ENCODE results near the gene LARP1. TPM values are rescaled to one million over a fixed set of nuclear protein-coding genes. Genes with fewer than 3 reads are reported as not detected.
A peak's percentile ranks its signal among the peaks of the same experiment; 100 is the strongest.

LARP1 gene
- total and polyA plus RNA-seq, 9 of the 15 experiments (the other 6 are each of a cell fraction or from before 2014, with no cell fraction given): 22.6 to 300 (median 92.0) TPM

DNA sequence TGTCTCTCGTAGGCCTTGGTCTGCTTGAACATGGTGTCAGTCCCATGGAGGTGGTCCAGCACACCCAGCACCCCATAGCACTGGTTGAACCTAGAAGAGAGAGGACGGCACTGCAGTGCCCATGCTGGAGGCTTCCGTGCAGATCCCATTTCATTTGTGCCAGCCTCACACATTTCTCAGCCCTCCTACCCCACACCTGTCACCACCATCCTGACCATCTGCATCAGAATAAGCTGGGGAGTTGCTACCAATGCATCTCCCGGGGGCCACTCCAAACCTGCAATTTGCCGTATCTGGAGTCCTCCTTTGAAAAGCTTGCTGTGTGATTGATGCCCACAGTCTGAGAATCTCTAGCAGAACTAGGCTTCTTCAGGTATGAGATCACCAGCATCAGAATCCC is 65.2 kb downstream of the LARP1 start:
- FAIRE-seq (no peak), ATAC-seq (no peak), DNase-seq (ENCODE audit: extremely low read depth in 1 of 4, low spot score in 3 of 4) (no peak)
- Histone ChIP-seq H3K9me1 (ENCODE audit: control insufficient read depth, insufficient read depth, low read length) (peaks cover 3% of the 10 kb centered on the region), H3K79me2 (ENCODE audit: control insufficient read depth, insufficient read depth, low read length) (peaks cover 8% of the 10 kb centered on the region; the same call in 1 of the 3 replicates), H3K4me3 (no peak overlapping the region), H3K36me3 (ENCODE audit: control insufficient read depth, insufficient read depth, low read length) (peaks cover 88% of the 10 kb centered on the region), H2AFZ (ENCODE audit: low read depth, low read length) (no peak overlapping the region), H3K9ac (ENCODE audit: insufficient read depth in 1 of 2, low read depth in 2 of 2, low read length in 2 of 2) (peak overlapping the region in 1 of 2 experiments; percentile 30; a peak in 1 of 4 replicates), H3K4me2 (ENCODE audit: insufficient read depth, low read length) (no peak overlapping the region), H4K20me1 (replicated peaks; ENCODE audit: control insufficient read depth, insufficient read depth, low read length) (peaks cover 4% of the 10 kb centered on the region; the same call in 1 of the 2 replicates), H3K4me1 (replicated peaks in 1 of 2; ENCODE audit: control insufficient read depth in 2 of 2, insufficient read depth in 2 of 2, low read length in 2 of 2) (peaks cover 19 to 26% of the 10 kb centered on the region in 2 experiments), H3K27me3 (ENCODE audit: control insufficient read depth in 2 of 2, insufficient read depth in 2 of 2, low read length in 2 of 2) (no peaks in the 10 kb centered on the region), H3K27ac (ENCODE audit: extremely low read depth, low read depth, low read length) (no peak overlapping the region), H3K9me3 (replicated peaks; ENCODE audit: control insufficient read depth, insufficient read depth, low read depth, low read length) (no peaks in the 10 kb centered on the region)
- intact Hi-C loops (cut with micrococcal nuclease): no loop called here
- in situ Hi-C loops (cut with MboI): no loop called here
- CTCF ChIA-PET (ENCODE audit: low intra/inter-chr PET ratio): no interaction called here
- POLR2A ChIA-PET: interaction anchor here (0.9 to 1.1 kb wide), 2 partner anchors 10 to 14 kb away, joined by 3 read pairs; no protein-coding TSS in a partner anchor
- no peak for TF ChIP-seq ZNF24 (IDR thresholded peaks at IDR 0.05)
- no peak for TF ChIP-seq TCFL5 (CRISPR knock-in tag; conservative IDR thresholded peaks at IDR 0.05)
- TF ChIP-seq, protein P1, sequence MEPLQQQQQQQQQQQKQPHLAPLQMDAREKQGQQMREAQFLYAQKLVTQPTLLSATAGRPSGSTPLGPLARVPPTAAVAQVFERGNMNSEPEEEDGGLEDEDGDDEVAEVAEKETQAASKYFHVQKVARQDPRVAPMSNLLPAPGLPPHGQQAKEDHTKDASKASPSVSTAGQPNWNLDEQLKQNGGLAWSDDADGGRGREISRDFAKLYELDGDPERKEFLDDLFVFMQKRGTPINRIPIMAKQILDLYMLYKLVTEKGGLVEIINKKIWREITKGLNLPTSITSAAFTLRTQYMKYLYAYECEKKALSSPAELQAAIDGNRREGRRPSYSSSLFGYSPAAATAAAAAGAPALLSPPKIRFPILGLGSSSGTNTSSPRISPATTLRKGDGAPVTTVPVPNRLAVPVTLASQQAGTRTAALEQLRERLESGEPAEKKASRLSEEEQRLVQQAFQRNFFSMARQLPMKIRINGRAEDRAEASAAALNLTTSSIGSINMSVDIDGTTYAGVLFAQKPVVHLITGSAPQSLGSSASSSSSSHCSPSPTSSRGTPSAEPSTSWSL (CRISPR knock-in tag; IDR thresholded peaks at IDR 0.05; ENCODE audit: borderline replicate concordance): no peak
- TF ChIP-seq, protein P2, sequence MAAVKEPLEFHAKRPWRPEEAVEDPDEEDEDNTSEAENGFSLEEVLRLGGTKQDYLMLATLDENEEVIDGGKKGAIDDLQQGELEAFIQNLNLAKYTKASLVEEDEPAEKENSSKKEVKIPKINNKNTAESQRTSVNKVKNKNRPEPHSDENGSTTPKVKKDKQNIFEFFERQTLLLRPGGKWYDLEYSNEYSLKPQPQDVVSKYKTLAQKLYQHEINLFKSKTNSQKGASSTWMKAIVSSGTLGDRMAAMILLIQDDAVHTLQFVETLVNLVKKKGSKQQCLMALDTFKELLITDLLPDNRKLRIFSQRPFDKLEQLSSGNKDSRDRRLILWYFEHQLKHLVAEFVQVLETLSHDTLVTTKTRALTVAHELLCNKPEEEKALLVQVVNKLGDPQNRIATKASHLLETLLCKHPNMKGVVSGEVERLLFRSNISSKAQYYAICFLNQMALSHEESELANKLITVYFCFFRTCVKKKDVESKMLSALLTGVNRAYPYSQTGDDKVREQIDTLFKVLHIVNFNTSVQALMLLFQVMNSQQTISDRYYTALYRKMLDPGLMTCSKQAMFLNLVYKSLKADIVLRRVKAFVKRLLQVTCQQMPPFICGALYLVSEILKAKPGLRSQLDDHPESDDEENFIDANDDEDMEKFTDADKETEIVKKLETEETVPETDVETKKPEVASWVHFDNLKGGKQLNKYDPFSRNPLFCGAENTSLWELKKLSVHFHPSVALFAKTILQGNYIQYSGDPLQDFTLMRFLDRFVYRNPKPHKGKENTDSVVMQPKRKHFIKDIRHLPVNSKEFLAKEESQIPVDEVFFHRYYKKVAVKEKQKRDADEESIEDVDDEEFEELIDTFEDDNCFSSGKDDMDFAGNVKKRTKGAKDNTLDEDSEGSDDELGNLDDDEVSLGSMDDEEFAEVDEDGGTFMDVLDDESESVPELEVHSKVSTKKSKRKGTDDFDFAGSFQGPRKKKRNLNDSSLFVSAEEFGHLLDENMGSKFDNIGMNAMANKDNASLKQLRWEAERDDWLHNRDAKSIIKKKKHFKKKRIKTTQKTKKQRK (IDR thresholded peaks at IDR 0.05; ENCODE audit: borderline replicate concordance, low read depth, low read length): no peak
- no peak for TF ChIP-seq ZNF766 (CRISPR knock-in tag; conservative IDR thresholded peaks at IDR 0.05)
- TF ChIP-seq, protein P3, sequence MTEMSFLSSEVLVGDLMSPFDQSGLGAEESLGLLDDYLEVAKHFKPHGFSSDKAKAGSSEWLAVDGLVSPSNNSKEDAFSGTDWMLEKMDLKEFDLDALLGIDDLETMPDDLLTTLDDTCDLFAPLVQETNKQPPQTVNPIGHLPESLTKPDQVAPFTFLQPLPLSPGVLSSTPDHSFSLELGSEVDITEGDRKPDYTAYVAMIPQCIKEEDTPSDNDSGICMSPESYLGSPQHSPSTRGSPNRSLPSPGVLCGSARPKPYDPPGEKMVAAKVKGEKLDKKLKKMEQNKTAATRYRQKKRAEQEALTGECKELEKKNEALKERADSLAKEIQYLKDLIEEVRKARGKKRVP (CRISPR knock-in tag; IDR thresholded peaks at IDR 0.05): no peak
- TF ChIP-seq ZBTB26 (CRISPR knock-in tag; IDR thresholded peaks at IDR 0.05): no peak
- TF ChIP-seq ZNF785 (CRISPR knock-in tag; IDR thresholded peaks at IDR 0.05): no peak
- TF ChIP-seq ZNF253 (CRISPR knock-in tag; conservative IDR thresholded peaks at IDR 0.05): no peak
- TF ChIP-seq CREB1 (IDR thresholded peaks at IDR 0.05): no peak
- TF ChIP-seq CREB1 (CRISPR knock-in tag; IDR thresholded peaks at IDR 0.05): no peak
- TF ChIP-seq ZNF133 (CRISPR knock-in tag; IDR thresholded peaks at IDR 0.05): no peak
- TF ChIP-seq BHLHE40 (IDR thresholded peaks at IDR 0.05; ENCODE audit: low read length): no peak
- WGBS (ENCODE audit: insufficient coverage, low coverage, missing lambda C conversion rate): 96% methylated on average over 5 of the region's 5 CpGs
- BruUV-seq (replicated peaks): no TSS peak
